GM12873 (cell line): ENCODE measurements around the gene ADK.

Experiments
- TF ChIP-seq, protein P1 (sequence below): IDR thresholded peaks from 2 replicates; pipeline ENCODE4 v1.5.1; 2012; ENCODE audit warnings: low read depth, mild to moderate bottlenecking, moderate library complexity, low read length, control low read depth; ENCODE audit not compliant: insufficient read depth; ENCODE audit errors: missing control alignments

Gene ADK

DNA sequence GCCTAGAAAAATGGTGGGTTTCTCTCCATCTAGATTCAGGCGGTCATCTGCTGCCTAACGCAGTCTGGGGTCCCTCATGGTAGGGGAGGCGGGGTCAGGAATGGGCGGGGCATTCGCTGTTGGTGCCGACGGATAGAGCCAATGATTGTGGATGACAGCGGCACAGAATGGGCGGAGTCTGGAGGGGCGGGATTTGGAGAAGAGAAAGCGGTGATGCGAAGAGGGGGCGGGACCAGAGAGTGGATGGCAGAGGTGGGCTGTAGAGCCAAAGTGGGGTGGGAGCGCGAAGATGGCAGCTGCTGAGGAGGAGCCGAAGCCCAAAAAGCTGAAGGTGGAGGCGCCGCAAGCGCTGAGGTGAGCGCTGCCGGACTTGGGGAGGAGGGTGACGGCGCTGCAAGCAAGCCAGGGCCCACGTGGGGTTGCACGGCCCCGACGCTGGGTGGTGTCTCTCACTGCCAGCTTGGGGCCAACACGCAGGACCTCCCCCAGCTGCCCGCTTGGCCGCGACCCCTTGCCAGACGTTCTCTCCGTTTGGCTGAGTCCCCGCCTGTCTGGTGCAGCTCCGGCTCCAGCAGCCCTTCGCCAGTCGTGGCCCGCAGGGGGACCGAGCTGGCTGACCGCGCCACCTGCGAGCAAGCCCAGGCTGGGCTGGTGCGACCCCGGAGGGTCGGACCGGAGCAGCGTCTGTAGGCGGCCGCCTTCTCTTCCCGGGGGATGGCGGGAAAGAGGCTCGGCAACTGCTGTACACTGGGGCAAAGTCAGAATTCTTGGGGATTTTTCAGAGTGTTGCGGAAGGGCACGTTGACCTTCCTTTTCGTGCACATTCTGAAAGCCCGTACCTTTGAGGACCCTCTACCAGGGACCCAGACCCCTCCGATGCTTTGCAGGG lies at the start of gene ADK:
ADK (plus strand) TSS at position 232 of the 889 bp plus-strand sequence; CDS start at position 290, 58 bp downstream.
- TF ChIP-seq, protein P1, sequence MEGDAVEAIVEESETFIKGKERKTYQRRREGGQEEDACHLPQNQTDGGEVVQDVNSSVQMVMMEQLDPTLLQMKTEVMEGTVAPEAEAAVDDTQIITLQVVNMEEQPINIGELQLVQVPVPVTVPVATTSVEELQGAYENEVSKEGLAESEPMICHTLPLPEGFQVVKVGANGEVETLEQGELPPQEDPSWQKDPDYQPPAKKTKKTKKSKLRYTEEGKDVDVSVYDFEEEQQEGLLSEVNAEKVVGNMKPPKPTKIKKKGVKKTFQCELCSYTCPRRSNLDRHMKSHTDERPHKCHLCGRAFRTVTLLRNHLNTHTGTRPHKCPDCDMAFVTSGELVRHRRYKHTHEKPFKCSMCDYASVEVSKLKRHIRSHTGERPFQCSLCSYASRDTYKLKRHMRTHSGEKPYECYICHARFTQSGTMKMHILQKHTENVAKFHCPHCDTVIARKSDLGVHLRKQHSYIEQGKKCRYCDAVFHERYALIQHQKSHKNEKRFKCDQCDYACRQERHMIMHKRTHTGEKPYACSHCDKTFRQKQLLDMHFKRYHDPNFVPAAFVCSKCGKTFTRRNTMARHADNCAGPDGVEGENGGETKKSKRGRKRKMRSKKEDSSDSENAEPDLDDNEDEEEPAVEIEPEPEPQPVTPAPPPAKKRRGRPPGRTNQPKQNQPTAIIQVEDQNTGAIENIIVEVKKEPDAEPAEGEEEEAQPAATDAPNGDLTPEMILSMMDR, result peak; percentile 31

DNA sequence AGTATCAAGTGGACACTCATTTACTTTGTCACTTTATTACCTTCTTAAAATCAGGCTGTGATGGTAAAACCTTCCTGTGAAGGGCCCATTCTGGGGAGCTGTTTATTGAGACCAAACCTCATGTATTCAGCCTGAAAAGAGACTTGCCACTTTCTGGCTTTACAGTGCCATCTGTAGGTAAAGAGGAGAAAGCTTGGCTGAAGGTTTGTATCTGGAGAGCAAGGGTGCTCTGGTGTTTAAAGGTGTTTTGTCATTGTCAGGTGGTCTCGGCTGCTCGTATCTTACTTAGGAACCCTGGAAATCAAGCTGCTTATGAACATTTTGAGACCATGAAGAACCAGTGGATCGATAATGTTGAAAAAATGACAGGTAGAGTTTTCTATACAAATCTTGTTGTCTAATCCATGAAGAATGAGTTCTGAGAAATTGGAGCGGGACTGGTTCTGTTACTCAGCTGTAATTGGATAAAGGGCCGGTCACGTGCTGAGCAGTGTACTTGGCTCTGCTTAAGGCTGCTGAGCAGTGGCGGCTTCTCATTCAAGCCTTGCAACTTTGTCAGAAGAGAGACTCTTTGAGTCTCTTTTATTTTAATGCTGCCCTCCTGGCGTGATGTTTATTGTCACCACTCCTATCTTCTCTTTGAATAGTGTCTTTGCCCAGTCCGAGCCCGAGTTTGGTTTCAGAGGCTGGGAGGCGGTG lies 47.3 kb upstream of the ADK start:
- TF ChIP-seq, protein P1, result peak; percentile 67

DNA sequence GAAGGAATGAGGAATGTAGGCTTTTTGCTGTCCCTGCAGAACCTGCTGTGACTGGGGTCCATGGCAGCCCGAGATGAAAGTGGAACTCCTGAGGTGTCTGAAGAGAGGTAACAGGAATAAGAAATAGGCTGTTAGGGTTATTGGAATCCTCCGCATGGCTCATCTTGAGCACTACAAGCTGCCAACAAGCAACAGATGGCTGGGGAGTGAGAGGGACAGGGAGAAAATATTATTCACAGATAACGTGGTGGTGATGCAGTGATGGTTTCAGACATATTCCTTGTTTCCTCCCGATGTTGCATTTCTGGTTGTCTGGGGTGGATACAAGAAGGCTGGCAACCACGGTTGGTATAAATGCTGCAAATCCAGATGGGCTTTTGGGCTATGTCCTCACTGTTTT lies 46.5 kb upstream of the ADK start:
- TF ChIP-seq, protein P1, result no peak

DNA sequence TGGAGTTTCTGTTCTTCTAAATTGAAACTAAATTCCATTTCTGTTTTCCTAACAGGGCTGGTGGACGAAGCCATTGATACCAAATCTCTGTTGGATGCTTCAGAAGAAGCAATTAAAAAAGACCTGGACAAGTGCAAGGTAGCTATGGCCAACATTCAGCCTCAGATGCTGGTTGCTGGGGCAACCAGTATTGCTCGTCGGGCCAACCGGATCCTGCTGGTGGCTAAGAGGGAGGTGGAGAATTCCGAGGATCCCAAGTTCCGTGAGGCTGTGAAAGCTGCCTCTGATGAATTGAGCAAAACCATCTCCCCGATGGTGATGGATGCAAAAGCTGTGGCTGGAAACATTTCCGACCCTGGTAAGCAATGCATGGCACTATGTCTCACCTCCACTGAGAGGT lies 46.0 kb upstream of the ADK start:
- TF ChIP-seq, protein P1, result no peak

DNA sequence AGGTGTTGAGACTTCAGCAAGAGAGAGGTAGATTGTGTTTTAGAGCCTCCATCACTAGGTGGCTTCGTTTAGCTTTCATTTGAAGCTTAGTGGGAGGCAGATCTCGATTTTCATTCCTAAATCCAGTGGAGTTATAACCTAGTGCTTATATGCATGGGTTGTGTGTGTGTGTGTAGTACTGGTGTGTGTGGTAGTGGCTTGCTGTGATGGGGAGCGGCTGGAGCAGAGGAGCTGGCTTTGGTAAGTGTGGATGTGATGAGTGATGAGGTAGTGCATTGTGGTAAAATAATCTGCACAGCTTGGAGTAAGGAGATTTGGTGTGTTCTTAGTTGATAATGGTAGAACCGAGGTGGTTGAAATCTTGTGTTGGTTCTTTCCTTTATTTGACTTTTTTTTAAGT lies 43.6 kb upstream of the ADK start:
- TF ChIP-seq, protein P1, result no peak

DNA sequence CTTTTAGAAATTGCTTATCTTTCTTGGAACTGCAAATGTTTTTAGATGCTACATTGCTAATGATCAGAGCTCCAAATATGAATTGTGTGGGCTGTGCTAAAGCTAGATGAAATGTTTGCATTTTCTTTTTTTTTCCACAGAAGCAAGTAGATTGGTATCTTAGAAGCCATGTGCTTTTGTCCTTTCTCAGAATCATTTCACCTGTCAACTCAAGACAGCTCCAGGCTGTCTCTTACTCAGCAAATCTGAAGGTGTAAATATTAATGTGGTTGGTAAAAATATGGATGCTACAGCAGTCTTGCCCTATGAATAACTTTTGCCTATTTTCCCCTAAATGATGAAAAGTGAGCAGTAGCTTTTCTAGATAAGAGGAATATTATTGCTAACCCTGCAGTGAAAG lies 41.6 kb upstream of the ADK start:
- TF ChIP-seq, protein P1, result no peak

DNA sequence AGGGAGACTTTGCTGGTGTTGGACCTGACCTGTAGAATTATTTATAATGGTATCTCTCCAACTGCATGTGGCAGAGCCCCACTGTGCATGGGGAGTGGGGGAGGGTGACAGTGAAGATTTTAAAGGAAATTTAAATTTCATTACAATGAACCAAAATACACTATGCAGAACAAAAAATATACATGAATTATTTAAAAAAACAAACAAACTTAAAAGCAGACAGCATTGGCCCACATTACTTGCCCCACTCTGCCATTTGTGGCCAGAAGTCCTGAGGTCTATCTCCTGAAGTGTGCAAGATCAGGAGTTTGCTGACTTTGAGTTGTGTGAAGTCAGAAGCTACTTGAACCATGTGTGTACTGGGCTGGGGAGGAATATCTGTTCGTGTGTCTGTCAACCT lies 40.9 kb upstream of the ADK start:
- TF ChIP-seq, protein P1, result no peak
